Endothelial cell of hepatic sinusoid (primary cell): Measurements from ENCODE around the gene TPST2.

Experiments
- in situ Hi-C: cut with HindIII; loops from 2 replicates; pipeline ENCODE4 v1.10.0; 2017; ENCODE audit warnings: low sequenced_read_pairs

Gene TPST2

DNA sequence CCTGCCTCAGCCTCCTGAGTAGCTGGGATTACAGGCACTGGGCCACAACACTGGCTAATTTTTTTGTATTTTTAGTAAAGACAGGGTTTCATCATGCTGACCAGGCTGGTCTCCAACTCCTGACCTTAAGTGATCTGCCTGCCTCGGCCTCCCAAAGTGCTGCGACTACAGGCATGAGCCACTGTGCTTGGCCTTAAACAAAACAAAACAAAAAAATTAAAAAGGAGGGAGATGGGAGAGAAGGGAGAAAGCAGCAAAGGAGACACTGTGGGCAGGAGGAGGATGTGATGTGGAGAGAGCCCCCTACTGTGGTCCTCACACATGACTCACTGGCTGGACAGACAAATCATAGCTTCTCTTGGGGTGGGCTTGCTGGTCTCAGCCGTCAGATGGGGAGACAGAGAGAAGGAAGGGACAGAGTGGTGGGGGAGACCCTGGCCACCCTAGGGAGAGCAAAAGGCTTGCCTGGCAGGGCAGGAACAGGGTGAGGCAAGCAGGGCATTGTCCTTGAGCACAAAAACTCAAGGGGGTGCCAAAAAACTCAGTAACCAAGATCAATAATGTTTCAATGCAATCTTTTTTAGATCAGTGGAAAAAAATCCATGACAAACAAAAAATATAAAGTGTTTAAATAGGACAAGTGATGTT lies 31.6 kb downstream of the TPST2 start:
- in situ Hi-C loops: no loop called here

DNA sequence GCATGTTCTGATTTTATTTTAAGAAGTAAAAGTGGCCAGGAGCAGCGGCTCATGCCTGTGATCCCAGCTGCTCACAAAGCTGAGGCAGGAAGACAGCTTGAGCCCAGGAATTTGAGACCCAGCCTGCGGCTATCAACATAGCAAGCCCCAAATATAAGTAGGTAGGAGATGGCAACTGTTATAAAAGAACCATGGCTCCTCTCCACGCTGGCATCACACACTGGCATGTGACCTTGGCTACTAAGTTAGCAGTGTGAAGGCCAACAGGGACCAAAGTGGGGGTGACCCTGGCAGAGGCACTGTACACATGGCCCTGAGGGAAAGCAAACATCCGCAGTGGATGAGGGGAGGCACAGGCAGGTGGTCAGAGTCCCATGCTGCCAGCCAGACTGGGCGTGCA lies 33.0 kb downstream of the TPST2 start:
- in situ Hi-C loops: no loop called here

DNA sequence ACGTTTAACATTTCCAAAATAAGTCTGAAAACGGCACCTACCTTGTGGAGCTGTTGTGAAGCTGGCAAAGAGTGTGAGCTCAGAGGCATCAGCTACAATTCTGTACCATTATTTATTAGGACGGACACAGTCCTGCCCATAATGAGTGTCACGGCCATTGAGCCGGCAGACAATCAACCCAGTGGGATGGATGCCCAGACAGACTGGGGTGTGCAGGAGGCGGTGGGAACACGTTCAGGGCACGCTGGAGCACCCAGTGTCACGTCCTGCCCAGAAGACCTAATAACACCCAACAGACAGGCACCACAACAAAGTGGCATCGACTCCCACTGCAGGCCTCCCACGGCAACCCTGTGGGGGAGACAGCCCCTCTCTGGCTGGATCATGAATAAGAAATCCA lies 34.5 kb downstream of the TPST2 start:
- in situ Hi-C loops: no loop called here

DNA sequence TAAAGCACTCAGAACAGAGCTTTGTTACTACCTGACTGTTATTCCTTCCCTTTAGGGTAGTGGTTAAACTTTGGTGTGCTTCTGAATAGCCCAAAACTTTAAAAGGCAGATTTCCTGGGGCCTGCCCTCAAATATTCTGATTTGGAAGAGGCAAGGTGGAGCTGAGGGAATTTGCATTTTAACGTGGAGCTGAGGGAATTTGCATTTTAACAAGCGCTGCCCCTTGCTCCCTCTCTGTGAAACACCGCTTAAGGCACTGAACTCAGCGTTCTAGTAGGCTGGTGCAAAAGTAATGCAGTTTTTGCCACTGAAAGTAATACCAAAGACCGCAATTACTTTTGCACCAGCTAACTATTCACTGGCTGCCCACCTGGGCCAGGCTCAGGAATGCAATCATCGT lies 35.0 kb downstream of the TPST2 start:
- in situ Hi-C loops: no loop called here

- in situ Hi-C loops: no loop called here
Observed at GRCh38 chr22:26553056-26553752, 36.7 kb downstream of the TPST2 start.

DNA sequence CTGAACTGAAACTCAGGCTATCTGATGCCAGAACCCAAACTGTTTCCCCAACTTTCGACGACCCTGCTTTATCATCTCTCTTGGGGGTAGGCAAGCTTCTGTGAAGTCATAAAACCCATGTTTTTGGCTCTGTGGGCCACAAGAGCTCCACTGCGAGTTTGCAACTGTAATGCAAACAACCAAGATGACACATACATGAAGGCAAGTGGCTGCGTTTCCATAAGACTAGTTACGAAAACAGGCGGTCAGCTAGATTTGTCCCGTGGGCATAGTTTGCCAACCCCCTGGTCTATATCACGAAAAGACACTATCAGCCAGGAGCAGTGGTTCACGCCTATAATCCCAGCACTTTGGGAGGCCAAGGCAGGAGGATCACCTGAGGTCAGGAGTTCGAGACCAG lies 37.5 kb downstream of the TPST2 start:
- in situ Hi-C loops: no loop called here

- in situ Hi-C loops: no loop called here
Observed at GRCh38 chr22:26551568-26551967, 38.4 kb downstream of the TPST2 start.

- in situ Hi-C loops: no loop called here
Observed at GRCh38 chr22:26550498-26551033, 39.4 kb downstream of the TPST2 start.

DNA sequence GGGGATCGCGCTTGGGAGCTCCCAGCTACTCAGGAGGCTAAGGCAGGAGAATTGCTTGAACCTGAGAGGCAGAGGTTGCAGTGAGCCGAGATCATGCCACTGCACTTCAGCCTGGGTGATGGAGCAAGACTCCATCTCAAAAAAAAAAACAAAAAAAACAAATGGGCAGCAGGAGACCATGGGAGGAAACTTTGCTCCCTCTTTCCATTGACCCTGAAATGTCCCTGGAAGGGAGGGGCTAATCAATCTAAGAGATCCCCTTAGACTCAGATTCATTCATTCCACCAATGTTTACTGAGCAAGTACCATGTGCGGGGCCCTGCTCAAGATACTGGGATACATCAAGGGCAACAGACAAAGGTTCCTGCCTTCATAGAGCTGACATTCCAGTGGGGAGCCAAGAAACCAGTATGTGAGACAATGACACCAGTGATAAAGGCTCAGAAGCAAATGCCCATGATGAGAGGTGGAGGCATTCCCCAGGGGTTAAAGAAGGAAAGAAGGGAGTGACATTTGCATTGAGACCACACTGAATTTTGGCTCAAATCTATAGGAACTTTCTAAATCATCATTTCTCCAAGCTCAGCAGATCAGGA lies 39.9 kb downstream of the TPST2 start:
- in situ Hi-C loops: no loop called here

- in situ Hi-C loops: no loop called here
Observed at GRCh38 chr22:26548984-26549383, 40.9 kb downstream of the TPST2 start.

- in situ Hi-C loops: no loop called here
Observed at GRCh38 chr22:26548303-26548702, 41.6 kb downstream of the TPST2 start.

DNA sequence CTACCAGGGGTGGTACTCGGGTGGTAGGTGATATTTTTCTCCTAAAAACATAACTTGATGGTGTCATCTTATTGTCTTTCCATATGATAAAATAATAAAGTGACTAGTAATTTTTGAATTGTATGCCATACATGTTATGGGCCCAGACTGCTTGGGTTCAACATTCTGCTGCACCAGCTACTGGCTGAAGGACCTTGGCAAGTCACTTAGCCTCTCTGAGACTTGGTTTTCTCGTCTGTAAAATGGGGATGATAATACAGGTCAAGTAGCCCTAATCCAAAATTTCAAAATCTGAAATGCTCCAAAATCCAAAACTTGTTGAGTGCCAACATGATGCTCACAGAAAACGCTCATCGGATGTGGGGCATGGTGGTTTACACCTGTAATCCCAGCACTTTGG lies 42.1 kb downstream of the TPST2 start:
- in situ Hi-C loops: no loop called here

DNA sequence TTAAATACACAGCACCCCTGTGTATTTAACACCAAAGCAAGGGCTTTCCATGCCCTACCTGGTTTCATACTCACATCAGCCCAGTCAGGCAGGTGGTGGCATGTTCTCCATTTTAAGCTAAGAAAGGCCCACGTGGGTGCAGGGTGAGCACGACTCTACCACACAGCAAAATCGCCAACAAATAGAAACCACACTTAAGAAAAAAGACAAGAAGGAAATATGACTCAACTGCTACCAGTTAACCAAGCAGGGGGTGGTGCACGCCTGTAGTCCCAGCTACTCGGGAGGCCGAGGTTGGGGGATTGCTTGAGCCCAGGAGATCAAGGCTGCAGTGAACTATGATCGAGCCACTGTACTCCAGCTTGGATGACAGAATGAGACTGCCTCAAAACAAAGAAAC lies 42.5 kb downstream of the TPST2 start:
- in situ Hi-C loops: no loop called here

DNA sequence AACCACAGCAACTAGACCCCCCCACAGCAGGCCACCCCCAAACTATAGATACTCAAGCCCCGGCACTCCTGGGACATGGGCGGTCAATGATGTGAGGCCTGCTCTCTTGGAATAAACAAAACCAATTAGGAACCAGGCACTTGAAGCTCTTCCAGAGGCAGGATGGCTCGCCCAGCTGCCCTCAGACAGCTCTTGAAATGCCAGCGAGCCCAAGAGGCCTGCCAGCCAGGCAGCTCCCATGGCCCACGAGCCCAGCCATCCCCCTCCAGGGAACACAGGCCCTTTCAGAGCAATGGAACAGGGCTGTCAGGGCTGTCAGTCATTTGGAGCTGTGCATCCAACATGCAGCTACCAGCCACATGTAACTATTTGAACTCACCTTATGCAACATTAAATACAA lies 43.6 kb downstream of the TPST2 start:
- in situ Hi-C loops: no loop called here

DNA sequence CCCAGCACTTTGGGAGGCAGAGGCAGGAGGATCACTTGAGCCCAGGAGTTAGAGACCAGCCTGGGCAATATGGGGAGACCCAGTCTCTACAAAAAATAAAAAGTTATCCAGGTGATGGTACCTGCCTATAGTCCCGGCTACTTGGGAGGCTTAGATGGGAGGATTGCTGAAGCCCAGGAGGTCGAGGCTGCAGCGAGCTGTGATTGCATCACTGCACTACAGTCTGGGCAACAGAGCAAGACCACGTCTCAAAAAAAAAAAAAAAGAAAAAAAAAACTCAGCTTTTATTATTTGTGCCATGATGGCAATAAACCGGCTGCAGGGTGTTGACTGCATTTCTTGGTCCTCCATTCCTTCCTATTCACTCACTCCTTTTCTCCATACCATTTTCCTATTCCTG lies 44.1 kb downstream of the TPST2 start:
- in situ Hi-C loops: no loop called here

DNA sequence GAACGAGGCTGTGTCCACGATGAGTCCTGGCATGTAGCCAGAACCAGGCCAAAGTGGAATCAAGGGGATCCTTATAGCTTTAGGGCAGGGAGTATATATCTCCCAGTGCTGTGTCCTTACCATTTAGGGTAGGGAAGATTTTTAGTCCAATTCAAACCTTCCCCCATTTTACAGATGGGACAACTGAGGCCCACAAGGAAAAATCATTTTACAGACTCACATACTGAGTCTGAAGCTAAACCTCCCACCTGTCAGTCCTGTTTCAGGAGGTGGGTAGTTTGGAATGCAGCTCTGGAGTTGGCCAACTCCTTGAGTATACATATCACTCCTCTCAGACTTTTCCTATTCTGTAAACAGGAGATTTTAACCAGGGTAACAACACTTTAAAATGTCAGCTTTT lies 44.5 kb downstream of the TPST2 start:
- in situ Hi-C loops: no loop called here

- in situ Hi-C loops: no loop called here
Observed at GRCh38 chr22:26544489-26544888, 45.4 kb downstream of the TPST2 start.

DNA sequence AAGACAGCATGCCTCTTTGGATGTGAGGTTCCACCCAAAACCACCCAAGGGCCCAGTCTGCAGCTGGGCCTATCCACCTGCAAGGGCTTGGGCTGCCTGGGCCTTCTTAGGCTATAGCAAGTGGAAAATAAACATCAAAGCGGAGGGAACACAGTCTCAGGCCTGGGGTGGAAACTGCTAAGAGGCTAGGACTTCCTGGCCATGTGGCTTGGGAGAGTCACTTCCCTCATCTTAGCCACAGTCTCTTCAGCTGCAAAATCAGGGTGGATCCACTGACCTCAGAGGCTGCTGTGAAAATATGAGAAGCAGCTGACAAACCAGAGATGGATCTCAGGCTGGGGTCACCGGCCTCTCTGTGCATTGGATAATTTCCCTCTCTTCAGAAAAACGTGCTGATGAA lies 47.1 kb downstream of the TPST2 start:
- in situ Hi-C loops: no loop called here

- in situ Hi-C loops: no loop called here
Observed at GRCh38 chr22:26541167-26541819, 48.6 kb downstream of the TPST2 start.

GRCh38 chr22:26540119-26540518 lies 49.8 kb downstream of the TPST2 start:
- in situ Hi-C loops: no loop called here

GRCh38 chr22:26536762-26537134 lies 53.2 kb downstream of the TPST2 start:
- in situ Hi-C loops: no loop called here
